AG09319 (cell line): ENCODE measurements around the gene SLIT3.

ENCODE experiments used
- DNase-seq: peaks from one replicate; pipeline ENCODE4 v3.0.0-alpha.2; 2010; ENCODE audit warnings: low read depth; ENCODE audit errors: extremely low read depth
- TF ChIP-seq, protein P1 (sequence below): IDR thresholded peaks from 2 replicates; pipeline ENCODE4 v1.5.1; 2011; ENCODE audit warnings: low read depth, mild to moderate bottlenecking, inconsistent platforms, low read length, moderate library complexity

SLIT3 gene

DNA sequence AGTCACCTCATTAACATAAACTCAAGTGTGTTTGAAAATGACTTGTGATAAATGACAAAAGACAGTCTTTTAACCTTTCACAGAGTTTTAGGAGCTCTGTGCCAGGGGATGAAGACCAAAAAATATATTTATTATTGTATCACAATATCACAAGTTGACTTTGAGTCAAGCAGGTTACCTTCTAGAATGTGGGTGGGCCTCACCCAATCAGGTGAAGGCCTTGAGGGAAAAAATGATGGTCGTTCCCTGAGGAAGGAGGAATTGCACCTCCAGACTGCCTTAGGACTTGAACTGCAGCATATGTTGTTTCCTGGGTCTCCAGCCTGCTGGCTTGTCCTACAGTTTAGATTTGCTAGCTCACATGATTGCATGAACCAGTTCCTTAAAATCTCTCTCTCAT, 680.1 kb downstream of the SLIT3 start:
- DNase-seq: no peak
- TF ChIP-seq, protein P1, sequence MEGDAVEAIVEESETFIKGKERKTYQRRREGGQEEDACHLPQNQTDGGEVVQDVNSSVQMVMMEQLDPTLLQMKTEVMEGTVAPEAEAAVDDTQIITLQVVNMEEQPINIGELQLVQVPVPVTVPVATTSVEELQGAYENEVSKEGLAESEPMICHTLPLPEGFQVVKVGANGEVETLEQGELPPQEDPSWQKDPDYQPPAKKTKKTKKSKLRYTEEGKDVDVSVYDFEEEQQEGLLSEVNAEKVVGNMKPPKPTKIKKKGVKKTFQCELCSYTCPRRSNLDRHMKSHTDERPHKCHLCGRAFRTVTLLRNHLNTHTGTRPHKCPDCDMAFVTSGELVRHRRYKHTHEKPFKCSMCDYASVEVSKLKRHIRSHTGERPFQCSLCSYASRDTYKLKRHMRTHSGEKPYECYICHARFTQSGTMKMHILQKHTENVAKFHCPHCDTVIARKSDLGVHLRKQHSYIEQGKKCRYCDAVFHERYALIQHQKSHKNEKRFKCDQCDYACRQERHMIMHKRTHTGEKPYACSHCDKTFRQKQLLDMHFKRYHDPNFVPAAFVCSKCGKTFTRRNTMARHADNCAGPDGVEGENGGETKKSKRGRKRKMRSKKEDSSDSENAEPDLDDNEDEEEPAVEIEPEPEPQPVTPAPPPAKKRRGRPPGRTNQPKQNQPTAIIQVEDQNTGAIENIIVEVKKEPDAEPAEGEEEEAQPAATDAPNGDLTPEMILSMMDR: no peak

- DNase-seq: no peak
- TF ChIP-seq, protein P1: no peak
Observed at GRCh38 chr5:168614661-168615060, 686.3 kb downstream of the SLIT3 start.

DNA sequence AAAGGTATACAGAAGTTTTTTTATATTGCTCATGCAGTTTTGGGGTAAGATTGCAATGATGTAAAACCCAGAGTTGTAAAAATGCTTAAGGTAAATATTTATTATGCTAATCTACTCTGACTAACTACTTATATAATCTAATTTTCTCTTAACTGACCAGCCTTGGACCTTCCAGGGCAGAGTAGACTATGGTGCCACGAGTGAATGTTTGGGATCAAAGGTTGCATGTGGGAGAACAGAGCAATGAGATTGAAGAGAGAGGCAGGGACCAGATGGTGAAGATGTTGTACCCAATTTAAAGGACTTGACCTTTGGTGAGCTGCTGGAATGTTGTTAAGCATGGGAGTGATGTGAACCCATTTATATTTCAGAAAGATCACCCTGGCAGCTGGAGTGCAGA, 686.9 kb downstream of the SLIT3 start:
- TF ChIP-seq, protein P1: no peak

GRCh38 chr5:168613396-168613795, 687.5 kb downstream of the SLIT3 start:
- TF ChIP-seq, protein P1: no peak
- no peak for DNase-seq

More for the DNA sequence above, 686.9 kb downstream of the SLIT3 start:
- no peak for DNase-seq

DNA sequence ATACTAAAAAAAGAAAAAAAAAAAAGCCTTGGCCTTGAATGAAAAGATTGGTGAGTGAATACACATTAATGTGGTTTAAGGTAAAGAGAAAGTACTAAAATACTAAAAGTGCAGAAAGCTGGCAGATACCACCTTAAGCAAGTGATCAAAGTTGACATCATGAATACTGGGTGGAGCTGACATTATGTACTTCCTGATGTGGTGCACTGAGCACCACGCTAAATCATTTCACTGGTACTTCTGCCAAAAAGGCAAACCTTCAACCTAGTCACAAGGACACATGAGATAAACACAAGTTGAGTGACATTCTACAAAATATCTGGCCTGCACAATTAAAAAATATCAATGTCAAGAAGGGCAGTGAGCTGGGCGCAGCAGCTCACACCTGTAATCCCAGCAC, 687.9 kb downstream of the SLIT3 start:
- DNase-seq: no peak
- TF ChIP-seq, protein P1: no peak

- DNase-seq: no peak
- TF ChIP-seq, protein P1: no peak
Observed at GRCh38 chr5:168612123-168612522, 688.8 kb downstream of the SLIT3 start.
